Measurements from ENCODE around the gene REEP2. TPM values are rescaled to one million over a fixed set of nuclear protein-coding genes. Genes with fewer than 3 reads are reported as not detected.
"Not testable (repeated sequence)": the region's sequence is repeated elsewhere in the genome, so short reads cannot be mapped to it uniquely, and the experiment has no call there.

Gene REEP2
- total RNA-seq, 1 donor from 2014 or later, result 70.9 TPM

DNA sequence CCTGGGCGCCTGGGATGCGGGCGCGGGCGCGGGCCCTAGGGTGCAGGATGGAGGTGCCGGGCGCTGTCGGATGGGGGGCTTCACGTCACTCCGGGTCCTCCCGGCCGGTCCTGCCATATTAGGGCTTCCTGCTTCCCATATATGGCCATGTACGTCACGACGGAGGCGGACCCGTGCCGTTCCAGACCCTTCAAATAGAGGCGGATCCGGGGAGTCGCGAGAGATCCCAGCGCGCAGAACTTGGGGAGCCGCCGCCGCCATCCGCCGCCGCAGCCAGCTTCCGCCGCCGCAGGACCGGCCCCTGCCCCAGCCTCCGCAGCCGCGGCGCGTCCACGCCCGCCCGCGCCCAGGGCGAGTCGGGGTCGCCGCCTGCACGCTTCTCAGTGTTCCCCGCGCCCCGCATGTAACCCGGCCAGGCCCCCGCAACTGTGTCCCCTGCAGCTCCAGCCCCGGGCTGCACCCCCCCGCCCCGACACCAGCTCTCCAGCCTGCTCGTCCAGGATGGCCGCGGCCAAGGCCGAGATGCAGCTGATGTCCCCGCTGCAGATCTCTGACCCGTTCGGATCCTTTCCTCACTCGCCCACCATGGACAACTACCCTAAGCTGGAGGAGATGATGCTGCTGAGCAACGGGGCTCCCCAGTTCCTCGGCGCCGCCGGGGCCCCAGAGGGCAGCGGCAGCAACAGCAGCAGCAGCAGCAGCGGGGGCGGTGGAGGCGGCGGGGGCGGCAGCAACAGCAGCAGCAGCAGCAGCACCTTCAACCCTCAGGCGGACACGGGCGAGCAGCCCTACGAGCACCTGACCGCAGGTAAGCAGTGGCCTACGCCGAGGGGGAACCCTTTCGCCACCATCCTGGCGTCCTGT is 26.6 kb downstream of the REEP2 start, which contains the start of gene EGR1:
Gene EGR1 (plus strand): TSS at position 219 of the 864 bp plus-strand sequence. CDS start 283 bp downstream, at position 502.
- FAIRE-seq (no peak), DNase-seq (ENCODE audit: low spot score in 2 of 2) (peak; percentile 93 to 99)

DNA sequence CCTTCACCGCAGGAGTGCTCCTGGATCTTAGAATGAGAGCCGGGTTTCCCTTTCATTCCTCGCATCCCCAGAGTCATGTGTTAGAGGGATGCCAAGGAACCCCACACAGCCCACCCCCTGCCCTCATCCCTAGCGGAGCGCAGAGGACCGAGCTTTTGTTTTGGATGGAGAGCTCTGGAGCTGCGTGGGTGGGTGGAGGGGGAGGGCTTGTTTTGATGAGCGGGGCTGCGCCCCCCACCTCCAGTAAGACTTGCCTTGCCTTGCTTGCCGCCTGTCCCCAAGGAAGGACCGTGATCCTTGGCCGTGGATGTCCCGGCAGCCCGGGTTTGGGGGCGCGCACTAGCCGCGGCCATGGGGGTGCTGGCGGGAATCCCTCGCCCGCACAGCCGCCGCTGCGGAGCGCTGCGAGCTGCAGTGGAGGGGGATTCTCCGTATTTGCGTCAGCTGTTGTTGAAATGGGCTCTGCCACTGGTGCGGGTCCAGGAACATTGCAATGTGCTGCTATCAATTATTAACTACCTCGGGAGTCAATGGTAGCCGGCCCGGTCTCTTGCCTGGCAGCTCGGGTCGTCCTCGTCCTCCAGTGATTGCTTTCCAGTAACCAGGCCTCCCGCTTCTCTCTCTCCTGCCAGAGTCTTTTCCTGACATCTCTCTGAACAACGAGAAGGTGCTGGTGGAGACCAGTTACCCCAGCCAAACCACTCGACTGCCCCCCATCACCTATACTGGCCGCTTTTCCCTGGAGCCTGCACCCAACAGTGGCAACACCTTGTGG is 27.5 kb downstream of the REEP2 start:
- DNase-seq (ENCODE audit: low spot score in 2 of 2) (no peak), FAIRE-seq (no peak)

DNA sequence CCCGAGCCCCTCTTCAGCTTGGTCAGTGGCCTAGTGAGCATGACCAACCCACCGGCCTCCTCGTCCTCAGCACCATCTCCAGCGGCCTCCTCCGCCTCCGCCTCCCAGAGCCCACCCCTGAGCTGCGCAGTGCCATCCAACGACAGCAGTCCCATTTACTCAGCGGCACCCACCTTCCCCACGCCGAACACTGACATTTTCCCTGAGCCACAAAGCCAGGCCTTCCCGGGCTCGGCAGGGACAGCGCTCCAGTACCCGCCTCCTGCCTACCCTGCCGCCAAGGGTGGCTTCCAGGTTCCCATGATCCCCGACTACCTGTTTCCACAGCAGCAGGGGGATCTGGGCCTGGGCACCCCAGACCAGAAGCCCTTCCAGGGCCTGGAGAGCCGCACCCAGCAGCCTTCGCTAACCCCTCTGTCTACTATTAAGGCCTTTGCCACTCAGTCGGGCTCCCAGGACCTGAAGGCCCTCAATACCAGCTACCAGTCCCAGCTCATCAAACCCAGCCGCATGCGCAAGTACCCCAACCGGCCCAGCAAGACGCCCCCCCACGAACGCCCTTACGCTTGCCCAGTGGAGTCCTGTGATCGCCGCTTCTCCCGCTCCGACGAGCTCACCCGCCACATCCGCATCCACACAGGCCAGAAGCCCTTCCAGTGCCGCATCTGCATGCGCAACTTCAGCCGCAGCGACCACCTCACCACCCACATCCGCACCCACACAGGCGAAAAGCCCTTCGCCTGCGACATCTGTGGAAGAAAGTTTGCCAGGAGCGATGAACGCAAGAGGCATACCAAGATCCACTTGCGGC is 28.2 kb downstream of the REEP2 start:
- FAIRE-seq (no peak), DNase-seq (ENCODE audit: low spot score in 2 of 2) (no peak)

DNA sequence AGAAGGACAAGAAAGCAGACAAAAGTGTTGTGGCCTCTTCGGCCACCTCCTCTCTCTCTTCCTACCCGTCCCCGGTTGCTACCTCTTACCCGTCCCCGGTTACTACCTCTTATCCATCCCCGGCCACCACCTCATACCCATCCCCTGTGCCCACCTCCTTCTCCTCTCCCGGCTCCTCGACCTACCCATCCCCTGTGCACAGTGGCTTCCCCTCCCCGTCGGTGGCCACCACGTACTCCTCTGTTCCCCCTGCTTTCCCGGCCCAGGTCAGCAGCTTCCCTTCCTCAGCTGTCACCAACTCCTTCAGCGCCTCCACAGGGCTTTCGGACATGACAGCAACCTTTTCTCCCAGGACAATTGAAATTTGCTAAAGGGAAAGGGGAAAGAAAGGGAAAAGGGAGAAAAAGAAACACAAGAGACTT is 28.9 kb downstream of the REEP2 start:
- no peak for FAIRE-seq
- no peak for DNase-seq (ENCODE audit: low spot score in 2 of 2)

DNA sequence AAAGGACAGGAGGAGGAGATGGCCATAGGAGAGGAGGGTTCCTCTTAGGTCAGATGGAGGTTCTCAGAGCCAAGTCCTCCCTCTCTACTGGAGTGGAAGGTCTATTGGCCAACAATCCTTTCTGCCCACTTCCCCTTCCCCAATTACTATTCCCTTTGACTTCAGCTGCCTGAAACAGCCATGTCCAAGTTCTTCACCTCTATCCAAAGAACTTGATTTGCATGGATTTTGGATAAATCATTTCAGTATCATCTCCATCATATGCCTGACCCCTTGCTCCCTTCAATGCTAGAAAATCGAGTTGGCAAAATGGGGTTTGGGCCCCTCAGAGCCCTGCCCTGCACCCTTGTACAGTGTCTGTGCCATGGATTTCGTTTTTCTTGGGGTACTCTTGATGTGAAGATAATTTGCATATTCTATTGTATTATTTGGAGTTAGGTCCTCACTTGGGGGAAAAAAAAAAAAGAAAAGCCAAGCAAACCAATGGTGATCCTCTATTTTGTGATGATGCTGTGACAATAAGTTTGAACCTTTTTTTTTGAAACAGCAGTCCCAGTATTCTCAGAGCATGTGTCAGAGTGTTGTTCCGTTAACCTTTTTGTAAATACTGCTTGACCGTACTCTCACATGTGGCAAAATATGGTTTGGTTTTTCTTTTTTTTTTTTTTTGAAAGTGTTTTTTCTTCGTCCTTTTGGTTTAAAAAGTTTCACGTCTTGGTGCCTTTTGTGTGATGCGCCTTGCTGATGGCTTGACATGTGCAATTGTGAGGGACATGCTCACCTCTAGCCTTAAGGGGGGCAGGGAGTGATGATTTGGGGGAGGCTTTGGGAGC is 29.5 kb downstream of the REEP2 start:
- no peak for DNase-seq (ENCODE audit: low spot score in 2 of 2)
- FAIRE-seq, result no peak

DNA sequence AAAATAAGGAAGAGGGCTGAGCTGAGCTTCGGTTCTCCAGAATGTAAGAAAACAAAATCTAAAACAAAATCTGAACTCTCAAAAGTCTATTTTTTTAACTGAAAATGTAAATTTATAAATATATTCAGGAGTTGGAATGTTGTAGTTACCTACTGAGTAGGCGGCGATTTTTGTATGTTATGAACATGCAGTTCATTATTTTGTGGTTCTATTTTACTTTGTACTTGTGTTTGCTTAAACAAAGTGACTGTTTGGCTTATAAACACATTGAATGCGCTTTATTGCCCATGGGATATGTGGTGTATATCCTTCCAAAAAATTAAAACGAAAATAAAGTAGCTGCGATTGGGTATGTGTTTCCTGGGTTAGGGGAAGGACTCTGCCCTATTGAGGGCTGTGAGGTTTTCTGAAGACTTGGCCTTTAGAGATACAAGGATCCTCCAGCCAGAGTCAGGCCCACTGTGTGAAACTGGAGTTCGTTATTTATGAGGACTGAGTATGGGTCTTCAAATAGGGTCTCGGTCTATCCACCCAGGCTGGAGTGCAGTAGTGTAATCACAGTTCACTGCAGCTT is 30.2 kb downstream of the REEP2 start:
- no peak for FAIRE-seq
- no peak for DNase-seq (ENCODE audit: low spot score in 2 of 2)

DNA sequence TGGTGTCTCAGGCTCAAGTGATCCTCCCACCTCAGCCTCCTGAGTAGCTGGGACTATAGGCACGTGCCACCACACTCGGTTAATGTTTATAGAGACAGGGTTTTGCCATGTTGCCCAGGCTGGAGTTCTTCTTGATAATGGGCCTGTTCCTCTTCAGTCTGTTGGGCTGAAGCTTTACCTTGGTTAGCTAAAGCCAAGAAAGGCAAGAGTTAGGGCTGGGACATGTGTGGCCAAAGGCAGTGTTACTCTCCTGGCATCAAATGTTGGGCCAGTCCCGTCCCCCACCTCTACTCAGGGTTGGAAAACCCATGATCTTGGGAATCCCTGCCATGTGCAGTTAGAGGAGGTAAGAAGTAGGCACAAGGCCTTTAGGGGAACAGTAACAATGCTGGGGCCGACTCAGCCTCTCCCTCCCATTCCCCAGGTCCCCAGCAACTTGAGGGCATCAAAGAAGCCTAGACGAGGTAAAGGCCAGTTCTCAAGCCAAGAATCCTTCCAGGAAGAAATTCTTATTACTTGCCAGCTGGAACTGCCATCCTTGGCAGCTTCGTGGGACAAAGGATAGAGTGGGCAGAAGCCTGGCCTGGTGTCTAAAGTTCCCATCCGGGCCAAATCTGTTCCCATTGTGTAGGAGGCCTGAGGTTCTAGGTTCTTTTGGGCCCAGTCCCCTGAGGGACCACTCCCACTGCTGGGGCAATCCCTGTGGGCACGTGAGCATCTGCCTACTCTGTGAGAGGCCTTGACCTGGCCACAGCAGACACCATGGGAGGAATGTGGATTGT is 30.9 kb downstream of the REEP2 start:
- FAIRE-seq (no peak), DNase-seq (ENCODE audit: low spot score in 2 of 2) (no peak)

DNA sequence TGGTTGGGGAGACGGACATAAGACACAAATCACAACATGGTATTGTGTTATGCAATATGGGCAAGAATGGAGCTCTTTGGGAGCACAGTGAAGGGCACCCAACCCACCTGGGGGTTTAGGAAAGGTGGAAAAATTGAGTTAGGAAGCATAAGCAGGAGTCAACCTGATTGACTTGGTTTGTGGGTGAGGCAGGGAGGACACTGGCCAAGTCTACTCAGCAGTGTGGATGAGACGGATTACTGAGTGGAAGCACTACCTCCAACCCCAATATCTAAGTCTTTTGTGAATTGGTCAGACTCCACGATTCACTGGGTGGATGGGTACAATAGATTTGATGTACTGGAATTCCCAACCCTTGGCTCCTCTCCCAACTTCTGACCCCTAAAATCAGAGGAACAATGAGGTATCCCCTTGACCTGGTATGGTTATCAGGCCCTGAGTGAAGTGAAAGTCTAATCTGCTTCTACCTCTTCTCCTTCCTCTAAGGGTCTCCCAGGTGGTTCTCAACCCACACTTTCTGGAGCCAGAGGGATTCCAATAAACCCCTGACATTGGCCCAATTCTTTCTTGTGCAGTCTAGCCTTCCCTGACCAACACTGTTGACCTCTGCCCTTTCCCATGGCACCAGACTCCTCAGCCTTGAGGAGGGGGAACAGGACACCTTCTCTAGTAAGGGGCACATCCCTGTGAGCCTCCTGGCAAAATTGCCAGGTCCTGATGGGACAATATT is 31.6 kb downstream of the REEP2 start:
- FAIRE-seq (no peak), DNase-seq (ENCODE audit: low spot score in 2 of 2) (no peak)

DNA sequence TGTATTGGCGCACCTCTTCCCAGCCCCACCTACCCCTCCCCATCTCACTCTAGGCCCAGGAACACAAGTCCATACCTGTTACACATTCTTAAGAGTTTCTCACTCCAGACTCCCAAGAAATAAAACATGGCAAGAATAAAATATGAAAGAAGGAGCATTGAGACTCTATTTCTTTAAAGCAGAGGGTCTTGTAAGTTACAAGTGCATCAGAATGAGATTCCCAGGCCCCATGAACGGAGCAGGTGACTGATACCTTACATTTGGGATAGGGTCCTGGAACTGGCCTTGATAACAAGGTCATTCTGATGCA is 32.1 kb downstream of the REEP2 start:
- FAIRE-seq (no peak), DNase-seq (ENCODE audit: low spot score in 2 of 2) (no peak)

DNA sequence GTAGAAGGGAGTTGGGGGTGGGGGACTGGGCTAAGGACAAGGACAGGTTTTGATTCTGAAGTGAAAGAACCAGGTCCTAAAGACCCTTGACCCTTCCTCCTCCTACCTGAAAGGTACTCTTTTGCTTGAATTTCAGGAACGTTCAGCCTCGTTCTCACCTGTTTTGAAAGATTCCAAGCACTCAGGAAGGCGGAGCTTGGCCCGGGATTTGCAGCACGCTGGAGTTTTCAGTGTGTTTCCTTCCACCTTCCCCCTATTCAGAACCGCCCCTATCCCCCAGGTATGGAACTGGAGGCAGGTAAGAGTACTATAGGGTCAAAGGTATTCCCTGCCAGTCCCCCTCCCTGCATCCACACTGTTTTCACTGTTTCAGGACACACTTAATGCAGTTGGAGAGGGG is 33.5 kb downstream of the REEP2 start:
- DNase-seq (ENCODE audit: low spot score in 2 of 2) (no peak), FAIRE-seq (no peak)

DNA sequence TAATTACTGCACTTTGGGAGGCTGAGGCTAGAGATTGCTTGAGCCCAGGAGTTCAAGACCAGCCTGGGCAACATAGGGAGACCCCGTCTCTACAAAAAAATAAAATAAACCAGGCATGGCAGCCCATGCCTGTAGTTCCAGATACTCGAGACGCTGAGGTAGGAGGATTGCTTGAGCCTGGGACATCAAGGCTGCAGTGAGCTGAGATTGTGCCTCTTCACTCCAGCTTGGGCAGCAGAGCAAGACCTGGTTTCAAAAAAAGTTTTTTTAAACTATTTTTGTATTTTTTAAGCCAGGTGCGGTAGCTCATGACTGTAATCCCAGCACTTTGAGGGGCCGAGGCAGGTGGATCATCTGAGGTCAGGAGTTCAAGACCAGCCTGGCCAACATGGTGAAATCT is 34.3 kb downstream of the REEP2 start:
- not testable (repeated sequence) for DNase-seq (ENCODE audit: low spot score in 2 of 2); FAIRE-seq

DNA sequence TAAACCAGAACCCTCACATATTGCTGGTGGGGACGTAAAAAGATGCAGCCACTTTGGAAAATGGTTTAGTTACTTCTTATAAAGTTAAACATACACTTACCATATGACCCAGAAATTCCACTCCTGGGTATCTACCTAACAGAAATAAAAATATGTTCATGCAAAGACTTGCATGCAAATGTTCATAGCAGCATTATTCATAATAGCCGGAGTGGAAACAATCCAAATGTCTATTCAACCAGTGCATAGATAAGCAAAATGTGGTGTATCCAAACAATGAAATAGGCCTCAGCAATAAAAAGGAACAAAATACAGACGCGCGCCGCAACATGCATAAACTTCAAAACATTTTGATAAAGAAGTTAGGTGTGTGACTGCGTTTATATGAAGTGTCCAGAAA is 38.1 kb downstream of the REEP2 start:
- FAIRE-seq (no peak), DNase-seq (ENCODE audit: low spot score in 2 of 2) (no peak)

DNA sequence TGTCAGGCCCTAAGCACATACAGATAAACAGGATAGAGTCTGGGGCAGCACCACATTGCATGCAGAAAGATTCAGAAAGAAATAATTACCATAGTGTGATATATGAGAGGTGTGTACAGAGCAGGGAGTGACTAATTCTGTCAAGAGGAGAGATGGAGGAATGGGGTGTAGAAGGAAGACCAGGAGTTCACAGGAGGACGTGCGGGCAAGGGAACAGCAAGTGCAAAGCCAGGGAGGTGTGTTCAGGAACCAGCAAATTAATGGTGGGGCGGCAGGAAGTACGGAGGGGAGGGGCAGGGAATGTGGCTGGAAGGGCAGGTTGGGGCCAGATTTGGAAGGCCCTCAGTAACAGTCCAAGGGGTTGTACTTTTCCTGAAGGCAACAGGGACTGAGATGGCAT is 43.8 kb downstream of the REEP2 start:
- no peak for FAIRE-seq
- no peak for DNase-seq (ENCODE audit: low spot score in 2 of 2)

DNA sequence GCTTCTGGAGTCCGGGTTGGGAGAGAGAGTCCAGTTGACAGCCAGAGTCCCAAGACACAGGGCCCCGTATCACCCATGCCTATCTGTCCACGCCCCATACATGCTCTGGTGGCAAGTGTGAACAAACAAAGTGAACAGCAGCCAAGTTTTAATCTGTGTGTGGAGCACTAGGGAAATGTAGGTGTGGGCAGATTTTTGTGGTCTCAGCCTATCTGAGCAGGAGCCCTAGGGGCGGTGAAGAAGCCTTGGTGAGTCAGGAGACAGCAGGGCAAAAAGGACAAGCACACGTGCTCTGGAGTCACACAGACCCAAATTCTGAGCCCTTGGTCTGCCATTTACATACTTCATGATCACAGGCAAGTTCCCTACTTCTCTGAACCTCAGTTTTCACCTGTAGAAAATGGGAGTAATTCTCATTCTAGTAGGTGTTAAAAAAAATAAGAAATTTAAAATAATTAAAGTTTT is 49.7 kb downstream of the REEP2 start:
- FAIRE-seq (no peak), DNase-seq (ENCODE audit: low spot score in 2 of 2) (no peak)

DNA sequence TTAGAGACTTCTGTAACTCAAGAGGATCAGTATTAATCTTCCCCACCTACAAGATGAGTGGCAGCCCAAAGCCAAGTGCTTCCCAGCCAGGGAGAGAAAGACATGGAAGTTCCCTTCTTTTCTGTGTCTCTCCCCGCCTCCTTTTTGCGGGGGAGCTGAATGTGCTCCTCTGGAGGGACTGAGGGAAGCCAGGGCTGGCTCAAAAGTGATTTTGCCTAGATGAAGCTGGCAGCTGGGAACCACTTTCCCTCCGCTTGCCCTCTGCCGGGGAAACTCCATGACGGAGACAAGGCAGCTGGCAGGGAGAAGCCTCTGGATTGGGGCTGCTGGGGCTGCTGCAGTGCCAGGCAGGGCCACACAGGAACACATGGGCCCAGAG is 50.8 kb downstream of the REEP2 start:
- FAIRE-seq, result no peak
- peak in 1 of 2 donors; percentile 41 for DNase-seq (ENCODE audit: low spot score in 2 of 2)

DNA sequence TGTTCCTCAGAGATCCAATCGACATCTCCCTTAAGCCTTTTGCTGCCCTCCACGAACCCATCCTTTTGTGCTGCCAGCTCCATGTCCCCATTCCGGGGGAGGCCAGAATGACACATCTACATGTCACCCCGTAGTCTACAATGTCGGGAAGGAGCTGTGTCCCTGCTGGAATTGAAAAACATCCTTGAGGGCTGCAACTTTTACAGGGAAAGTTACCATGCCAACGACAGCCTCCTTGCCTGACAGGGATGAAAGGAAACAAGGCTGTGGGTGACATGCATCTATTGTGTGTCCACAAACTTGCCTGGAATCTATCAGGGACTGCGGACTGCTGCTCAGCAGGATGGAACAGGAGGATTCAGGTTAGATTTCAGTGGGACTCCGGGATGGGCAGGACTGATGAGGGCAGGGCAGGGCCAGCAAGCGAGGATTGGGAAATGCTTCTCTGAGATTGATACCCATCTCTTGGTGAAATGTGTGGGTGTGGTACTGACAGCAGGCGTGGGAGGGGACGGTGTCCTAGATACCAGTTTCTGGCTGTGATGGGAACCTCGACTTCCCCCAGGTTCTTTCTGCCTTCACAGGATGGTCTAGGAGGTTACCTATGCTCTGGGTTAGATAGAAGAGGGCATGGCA is 51.9 kb downstream of the REEP2 start:
- no peak for DNase-seq (ENCODE audit: low spot score in 2 of 2)

DNA sequence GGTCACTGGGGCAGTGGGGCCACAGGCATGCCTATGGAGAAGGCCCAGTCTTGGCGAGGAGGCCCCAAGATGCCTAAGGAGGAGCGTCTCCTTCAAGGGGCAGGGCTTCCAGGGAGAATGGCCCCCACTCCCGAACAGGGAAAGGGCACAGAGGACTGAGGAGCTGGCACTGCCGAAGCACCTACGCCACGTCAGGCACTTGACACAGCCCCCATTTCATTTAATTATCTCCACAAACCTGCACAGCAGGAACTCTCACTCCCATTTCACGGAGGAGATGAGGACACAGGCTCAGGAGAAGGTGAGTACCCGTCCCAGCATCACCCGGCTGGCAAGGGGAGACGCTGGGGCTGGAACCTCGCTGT is 52.4 kb downstream of the REEP2 start:
- FAIRE-seq (no peak), DNase-seq (ENCODE audit: low spot score in 2 of 2) (no peak)

More for the DNA sequence above, 51.9 kb downstream of the REEP2 start:
- FAIRE-seq, result no peak
